GM12891 (cell line): Measurements from ENCODE around the gene VCAN.

Experiments used
- POLR2A ChIP-seq: IDR thresholded peaks from 2 replicates; pipeline ENCODE4 v1.6.1; 2011; ENCODE audit warnings: low read depth, low read length, control low read depth
- POLR2AphosphoS5 ChIP-seq: IDR thresholded peaks from 2 replicates; pipeline ENCODE4 v1.6.1; 2011; ENCODE audit warnings: low read depth, low read length, control low read depth

GRCh38 chr5:83577036-83577636 lies 105.6 kb downstream of the VCAN start:
- TF ChIP-seq POLR2A (no peak), POLR2AphosphoS5 (no peak)
